GM21825 (cell line): ENCODE measurements around the gene CSTF2T.
"Not testable (repeated sequence)": the region's sequence is repeated elsewhere in the genome, so short reads cannot be mapped to it uniquely, and the experiment has no call there.

Source experiments
- ATAC-seq: cut with Tn5 transposase; IDR thresholded peaks from one replicate; pipeline ENCODE4 v1.9.1; 2021; ENCODE audit warnings: mild to moderate bottlenecking, moderate library complexity; ENCODE audit not compliant: unreplicated experiment

The CSTF2T gene

GRCh38 chr10:51699145-51699474, 285 bp downstream of the CSTF2T start:
- ATAC-seq = peak; percentile 30

- no peak for ATAC-seq
Measured at GRCh38 chr10:51698473-51699063, 827 bp downstream of the CSTF2T start.

GRCh38 chr10:51696251-51696650, 3.1 kb downstream of the CSTF2T start:
- ATAC-seq = no peak

GRCh38 chr10:51694086-51694768, 5.2 kb downstream of the CSTF2T start:
- ATAC-seq = no peak

- no peak for ATAC-seq
Measured at GRCh38 chr10:51691135-51691534, 8.3 kb downstream of the CSTF2T start.

GRCh38 chr10:51689536-51689935, 9.9 kb downstream of the CSTF2T start:
- no peak for ATAC-seq

GRCh38 chr10:51688826-51689225, 10.6 kb downstream of the CSTF2T start:
- ATAC-seq = not testable (repeated sequence)

GRCh38 chr10:51687296-51687695, 12.1 kb downstream of the CSTF2T start:
- ATAC-seq = no peak

GRCh38 chr10:51685768-51686167, 13.6 kb downstream of the CSTF2T start:
- ATAC-seq = no peak

GRCh38 chr10:51683031-51683691, 16.2 kb downstream of the CSTF2T start:
- ATAC-seq = no peak

- ATAC-seq = no peak
Measured at GRCh38 chr10:51679841-51680240, 19.6 kb downstream of the CSTF2T start.

- no peak for ATAC-seq
Measured at GRCh38 chr10:51675088-51675487, 24.3 kb downstream of the CSTF2T start.

- ATAC-seq = no peak
Measured at GRCh38 chr10:51672039-51672535, 27.3 kb downstream of the CSTF2T start.

- no peak for ATAC-seq
Measured at GRCh38 chr10:51669041-51669440, 30.4 kb downstream of the CSTF2T start.

GRCh38 chr10:51668336-51668689, 31.1 kb downstream of the CSTF2T start:
- ATAC-seq = no peak

- no peak for ATAC-seq
Measured at GRCh38 chr10:51667678-51668335, 31.6 kb downstream of the CSTF2T start.

- no peak for ATAC-seq
Measured at GRCh38 chr10:51666456-51666855, 32.9 kb downstream of the CSTF2T start.

GRCh38 chr10:51663086-51663485, 36.3 kb downstream of the CSTF2T start:
- ATAC-seq = no peak

GRCh38 chr10:51659344-51659743, 40.1 kb downstream of the CSTF2T start:
- ATAC-seq = no peak

- no peak for ATAC-seq
Measured at GRCh38 chr10:51658000-51658399, 41.4 kb downstream of the CSTF2T start.

GRCh38 chr10:51656503-51656902, 42.9 kb downstream of the CSTF2T start:
- no peak for ATAC-seq

GRCh38 chr10:51654918-51655317, 44.5 kb downstream of the CSTF2T start:
- ATAC-seq = no peak
